ENCODE results near the gene FMOD.

Gene FMOD

GRCh38 chr1:203362720-203363025, 11.8 kb upstream of the FMOD start (continued):
- TF ChIP-seq, protein P1, sequence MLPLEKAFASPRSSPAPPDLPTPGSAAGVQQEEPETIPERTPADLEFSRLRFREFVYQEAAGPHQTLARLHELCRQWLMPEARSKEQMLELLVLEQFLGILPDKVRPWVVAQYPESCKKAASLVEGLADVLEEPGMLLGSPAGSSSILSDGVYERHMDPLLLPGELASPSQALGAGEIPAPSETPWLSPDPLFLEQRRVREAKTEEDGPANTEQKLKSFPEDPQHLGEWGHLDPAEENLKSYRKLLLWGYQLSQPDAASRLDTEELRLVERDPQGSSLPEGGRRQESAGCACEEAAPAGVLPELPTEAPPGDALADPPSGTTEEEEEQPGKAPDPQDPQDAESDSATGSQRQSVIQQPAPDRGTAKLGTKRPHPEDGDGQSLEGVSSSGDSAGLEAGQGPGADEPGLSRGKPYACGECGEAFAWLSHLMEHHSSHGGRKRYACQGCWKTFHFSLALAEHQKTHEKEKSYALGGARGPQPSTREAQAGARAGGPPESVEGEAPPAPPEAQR (tag by site-specific recombination; IDR thresholded peaks at IDR 0.05), result no peak
- TF ChIP-seq ZNF626 (tag by site-specific recombination; IDR thresholded peaks at IDR 0.05) (no peak), ZNF777 (tag by site-specific recombination; IDR thresholded peaks at IDR 0.05; ENCODE audit: borderline replicate concordance) (no peak), PBX3 (CRISPR knock-in tag; IDR thresholded peaks at IDR 0.05) (no peak), ZNF776 (tag by site-specific recombination; IDR thresholded peaks at IDR 0.05; ENCODE audit: borderline replicate concordance) (no peak), ZNF792 (tag by site-specific recombination; IDR thresholded peaks at IDR 0.05) (no peak)

DNA sequence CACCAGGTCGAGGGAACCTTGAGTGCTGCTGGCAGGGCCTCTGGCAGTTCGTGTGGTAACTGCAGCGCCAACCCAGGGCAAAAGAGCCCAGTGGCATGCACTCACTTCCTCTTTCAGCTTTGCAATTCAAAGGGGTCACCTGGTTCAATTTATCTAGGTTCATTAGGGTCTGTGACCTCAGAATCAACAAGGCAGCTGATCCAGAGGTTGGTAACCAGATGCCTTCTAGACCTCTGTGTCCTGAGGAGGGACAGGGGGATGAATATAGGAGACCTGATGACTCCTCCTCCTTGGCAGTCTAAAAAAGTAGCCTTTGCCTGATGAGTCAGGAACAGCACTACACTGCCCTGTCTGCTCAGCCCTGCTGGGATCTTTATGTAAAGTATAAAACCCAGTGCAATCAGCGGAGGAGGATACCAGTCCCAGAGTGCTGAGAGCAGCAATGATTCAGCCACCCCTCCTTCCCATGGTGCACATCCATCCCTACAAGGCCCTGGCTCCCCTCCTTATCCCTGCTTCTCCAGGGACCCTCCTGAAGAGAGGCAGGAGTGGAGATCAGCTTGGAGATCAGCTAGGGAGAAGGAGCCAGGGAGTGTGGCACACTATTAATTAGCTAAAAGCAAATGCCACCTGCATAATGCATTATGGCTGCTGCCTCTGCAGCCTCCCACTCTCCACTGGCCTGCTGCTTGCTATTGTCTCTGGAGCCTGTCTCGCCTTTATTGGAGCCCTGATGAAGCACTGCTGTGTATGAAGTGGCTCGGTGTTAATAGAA, 11.2 kb upstream of the FMOD start:
- no peaks in the 10 kb centered on the region for H3K4me1 ChIP-seq (ENCODE audit: control insufficient read depth, insufficient read depth, low read length)
- ChIA-PET CTCF (interaction anchor here (1.7 to 2.1 kb wide), 2 partner anchors 20 to 95 kb away, joined by 6 to 8 read pairs; no protein-coding TSS in a partner anchor), POLR2A (no interaction called here)
- TF ChIP-seq ZNF138 (tag by site-specific recombination; IDR thresholded peaks at IDR 0.05; ENCODE audit: borderline replicate concordance), result no peak
- TF ChIP-seq YY2 (tag by site-specific recombination; IDR thresholded peaks at IDR 0.05), result no peak
- TF ChIP-seq ELK4 (IDR thresholded peaks at IDR 0.05; ENCODE audit: borderline replicate concordance, low read depth, low read length), result no peak
- TF ChIP-seq ZNF501 (tag by site-specific recombination; IDR thresholded peaks at IDR 0.05), result no peak
- no peak for TF ChIP-seq ZNF394 (tag by site-specific recombination; IDR thresholded peaks at IDR 0.05; ENCODE audit: borderline replicate concordance)
- TF ChIP-seq FEZF1 (tag by site-specific recombination; IDR thresholded peaks at IDR 0.05), result no peak
- TF ChIP-seq ZNF707 (tag by site-specific recombination; IDR thresholded peaks at IDR 0.05), result no peak
- no peak for TF ChIP-seq MZF1 (tag by site-specific recombination; IDR thresholded peaks at IDR 0.05; ENCODE audit: borderline replicate concordance)
- TF ChIP-seq ZNF610 (tag by site-specific recombination; IDR thresholded peaks at IDR 0.05; ENCODE audit: borderline replicate concordance), result no peak
- H3K9me3 ChIP-seq (ENCODE audit: control insufficient read depth, insufficient read depth, low read depth, low read length), result no peaks in the 10 kb centered on the region
- no peak overlapping the region for H3K4me3 ChIP-seq (ENCODE audit: low read depth, low read length)
- H3K36me3 ChIP-seq (ENCODE audit: control insufficient read depth in 2 of 2, insufficient read depth in 1 of 2, low read length in 2 of 2), result no peaks in the 10 kb centered on the region
- H3K27ac ChIP-seq (ENCODE audit: extremely low read depth, low read depth, low read length), result no peak overlapping the region

DNA sequence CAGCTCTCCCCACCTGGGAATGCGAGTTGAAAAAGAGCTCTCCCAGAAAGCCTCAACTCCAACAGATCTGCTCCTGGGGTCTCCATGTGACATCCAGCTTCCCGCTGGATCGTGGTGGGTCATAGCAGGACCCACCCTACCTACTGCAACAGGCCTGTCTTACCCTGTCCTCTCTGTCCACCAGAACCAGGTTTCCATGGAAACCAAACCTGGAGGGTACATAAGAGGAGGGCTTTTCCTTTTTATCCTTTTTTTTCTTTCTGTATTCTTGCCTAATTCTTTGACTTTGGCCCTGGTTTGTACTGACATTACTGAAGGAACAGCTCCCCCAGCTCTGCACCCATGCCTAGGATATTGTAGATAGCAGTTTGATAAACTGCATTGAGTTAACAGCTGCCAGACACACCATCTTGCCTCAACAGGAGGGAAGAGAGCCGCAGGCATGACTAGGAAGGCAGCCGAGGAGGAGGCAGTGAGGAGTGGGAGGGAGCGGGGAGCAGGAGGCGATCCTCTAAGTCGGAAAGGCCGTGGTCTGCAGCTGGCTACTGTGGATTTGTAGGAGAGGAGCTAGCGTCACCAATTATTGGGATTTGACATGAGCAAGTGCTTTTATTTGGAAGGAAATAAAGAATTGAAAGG, 9.7 kb upstream of the FMOD start:
- no peaks in the 10 kb centered on the region for H3K36me3 ChIP-seq (ENCODE audit: control insufficient read depth in 2 of 2, insufficient read depth in 1 of 2, low read length in 2 of 2)
- POLR2A ChIA-PET, result no interaction called here
- no peak for TF ChIP-seq ZNF426 (tag by site-specific recombination; IDR thresholded peaks at IDR 0.05)
- TF ChIP-seq EGR2 (tag by site-specific recombination; IDR thresholded peaks at IDR 0.05; ENCODE audit: low read depth), result 0 out of 2 replicates have a peak, but pooled peaks have one; percentile 8
- no peak for TF ChIP-seq ZFP37 (tag by site-specific recombination; IDR thresholded peaks at IDR 0.05)
- no peak for TF ChIP-seq ZNF785 (tag by site-specific recombination; IDR thresholded peaks at IDR 0.05)
- no peak for TF ChIP-seq ZNF148 (tag by site-specific recombination; IDR thresholded peaks at IDR 0.05; ENCODE audit: borderline replicate concordance)
- TF ChIP-seq, protein P2, sequence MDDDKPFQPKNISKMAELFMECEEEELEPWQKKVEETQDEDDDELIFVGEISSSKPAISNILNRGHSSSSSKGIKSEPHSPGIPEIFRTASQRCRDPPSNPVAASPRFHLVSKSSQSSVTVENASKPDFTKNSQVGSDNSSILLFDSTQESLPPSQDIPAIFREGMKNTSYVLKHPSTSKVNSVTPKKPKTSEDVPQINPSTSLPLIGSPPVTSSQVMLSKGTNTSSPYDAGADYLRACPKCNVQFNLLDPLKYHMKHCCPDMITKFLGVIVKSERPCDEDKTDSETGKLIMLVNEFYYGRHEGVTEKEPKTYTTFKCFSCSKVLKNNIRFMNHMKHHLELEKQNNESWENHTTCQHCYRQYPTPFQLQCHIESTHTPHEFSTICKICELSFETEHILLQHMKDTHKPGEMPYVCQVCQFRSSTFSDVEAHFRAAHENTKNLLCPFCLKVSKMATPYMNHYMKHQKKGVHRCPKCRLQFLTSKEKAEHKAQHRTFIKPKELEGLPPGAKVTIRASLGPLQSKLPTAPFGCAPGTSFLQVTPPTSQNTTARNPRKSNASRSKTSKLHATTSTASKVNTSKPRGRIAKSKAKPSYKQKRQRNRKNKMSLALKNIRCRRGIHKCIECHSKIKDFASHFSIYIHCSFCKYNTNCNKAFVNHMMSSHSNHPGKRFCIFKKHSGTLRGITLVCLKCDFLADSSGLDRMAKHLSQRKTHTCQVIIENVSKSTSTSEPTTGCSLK (tag by site-specific recombination; IDR thresholded peaks at IDR 0.05), result no peak

More for the DNA sequence above, 9.7 kb upstream of the FMOD start:
- Histone ChIP-seq H3K4me1 (ENCODE audit: control insufficient read depth, insufficient read depth, low read length) (no peaks in the 10 kb centered on the region), H3K4me3 (ENCODE audit: low read depth, low read length) (no peak overlapping the region), H3K27ac (ENCODE audit: extremely low read depth, low read depth, low read length) (no peak overlapping the region), H3K9me3 (ENCODE audit: control insufficient read depth, insufficient read depth, low read depth, low read length) (no peaks in the 10 kb centered on the region)
- CTCF ChIA-PET, result interaction anchor here (0.6 to 1.7 kb wide), 3 partner anchors 19 to 248 kb away, joined by 4 to 8 read pairs (median 8); no protein-coding TSS in a partner anchor
